HG03196 (cell line): ENCODE data around the gene PDSS2.

Source experiments
- ATAC-seq: cut with Tn5 transposase; IDR thresholded peaks from one replicate; pipeline ENCODE4 v1.9.1; 2021; ENCODE audit not compliant: unreplicated experiment

Gene PDSS2

GRCh38 chr6:107103082-107103481 lies 356.3 kb downstream of the PDSS2 start:
- no peak for ATAC-seq
